Fibroblast of pulmonary artery (primary cell): ENCODE measurements around the gene LCE2A.
"Not testable (repeated sequence)": the region's sequence is repeated elsewhere in the genome, so short reads cannot be mapped to it uniquely, and the experiment has no call there.

Experiments
- DNase-seq: peaks from one replicate; pipeline ENCODE4 v3.0.0-alpha.2; 2010; ENCODE audit warnings: low read depth
- H3K4me3 ChIP-seq: replicated peaks from 2 replicates; pipeline ENCODE4 v1.5.1; 2011; ENCODE audit warnings: low read depth, mild to moderate bottlenecking, control low read depth, low read length, moderate library complexity
- CTCF ChIP-seq: IDR thresholded peaks from 2 replicates; pipeline ENCODE4 v1.5.1; 2011; ENCODE audit warnings: mild to moderate bottlenecking, control low read depth, low read length, inconsistent platforms; ENCODE audit errors: missing control alignments

Gene LCE2A

GRCh38 chr1:152667648-152668047, 30.5 kb upstream of the LCE2A start:
- no peak for DNase-seq
- no peak for TF ChIP-seq CTCF

GRCh38 chr1:152673016-152673415, 25.1 kb upstream of the LCE2A start:
- TF ChIP-seq CTCF: no peak
- no peak for DNase-seq

More at GRCh38 chr1:152667648-152668047, 30.5 kb upstream of the LCE2A start:
- no peak overlapping the region for H3K4me3 ChIP-seq

GRCh38 chr1:152674983-152675382, 23.2 kb upstream of the LCE2A start, which contains the start of gene LCE2C:
Gene LCE2C (plus strand): TSS chr1:152675279. CDS start chr1:152676016, 737 bp downstream.
- H3K4me3 ChIP-seq, DNase-seq: not testable (repeated sequence)

More at GRCh38 chr1:152673016-152673415, 25.1 kb upstream of the LCE2A start:
- H3K4me3 ChIP-seq: no peak overlapping the region

DNA sequence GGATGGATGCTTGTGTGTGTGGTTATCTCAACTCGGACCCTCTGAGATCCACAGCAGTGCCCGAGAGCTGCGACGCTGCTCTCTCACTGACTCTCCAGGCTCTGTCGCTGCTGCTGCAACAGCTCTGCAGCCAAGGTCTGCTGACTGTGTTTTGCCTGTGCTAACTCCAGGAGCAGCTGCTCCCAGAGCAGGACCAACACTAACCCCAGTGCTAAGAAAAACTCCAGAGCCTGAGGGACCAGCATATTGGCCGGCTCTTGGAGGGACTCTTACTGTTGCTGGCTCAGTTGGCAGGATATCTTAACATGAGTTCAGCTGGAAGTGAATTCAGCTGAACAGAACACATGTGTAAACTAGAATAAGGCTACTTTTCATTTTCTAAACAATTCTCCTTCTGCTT, 18.7 kb upstream of the LCE2A start:
- no peak for TF ChIP-seq CTCF
- no peak overlapping the region for H3K4me3 ChIP-seq
- DNase-seq: no peak

DNA sequence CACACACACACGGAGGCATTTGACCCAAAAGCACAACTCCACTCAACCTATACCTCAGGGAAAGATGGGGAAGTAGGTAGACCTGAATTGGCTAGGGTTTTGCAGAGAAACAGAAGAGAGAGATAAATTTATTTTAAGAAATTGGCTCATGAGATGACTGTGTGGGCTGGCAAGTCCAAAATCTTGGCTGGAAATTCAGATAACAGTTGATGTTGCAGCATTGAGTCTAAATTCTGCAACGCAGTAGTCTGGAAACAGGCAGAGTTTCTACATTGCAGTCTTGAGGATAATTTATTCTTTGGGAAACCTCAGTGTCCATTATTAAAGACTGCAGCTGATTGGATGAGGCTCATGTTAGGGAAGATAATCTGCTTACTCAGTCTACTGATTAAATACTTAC, 16.5 kb upstream of the LCE2A start:
- no peak for DNase-seq
- TF ChIP-seq CTCF: no peak
- no peak overlapping the region for H3K4me3 ChIP-seq

GRCh38 chr1:152683846-152684245, 14.3 kb upstream of the LCE2A start:
- no peak overlapping the region for H3K4me3 ChIP-seq
- no peak for TF ChIP-seq CTCF
- no peak for DNase-seq

- not testable (repeated sequence) for DNase-seq, H3K4me3 ChIP-seq
These were observed 12.3 kb upstream of the LCE2A start, which contains the start of gene LCE2B for GRCh38 chr1:152685823-152686222. Gene LCE2B (plus strand): TSS chr1:152686123. CDS start chr1:152686844, 721 bp downstream.

GRCh38 chr1:152699746-152700145, 1.6 kb downstream of the LCE2A start:
- H3K4me3 ChIP-seq: no peak overlapping the region
- no peak for DNase-seq
- TF ChIP-seq CTCF: no peak
